ENCODE data around the gene NSD2. TPM values are rescaled to one million over a fixed set of nuclear protein-coding genes. Genes with fewer than 3 reads are reported as not detected.
A peak's percentile ranks its signal among the peaks of the same experiment; 100 is the strongest.

NSD2 gene
- total RNA-seq, 6 experiments from 2014 or later: 11.4 to 19.4 (median 14.0) TPM

DNA sequence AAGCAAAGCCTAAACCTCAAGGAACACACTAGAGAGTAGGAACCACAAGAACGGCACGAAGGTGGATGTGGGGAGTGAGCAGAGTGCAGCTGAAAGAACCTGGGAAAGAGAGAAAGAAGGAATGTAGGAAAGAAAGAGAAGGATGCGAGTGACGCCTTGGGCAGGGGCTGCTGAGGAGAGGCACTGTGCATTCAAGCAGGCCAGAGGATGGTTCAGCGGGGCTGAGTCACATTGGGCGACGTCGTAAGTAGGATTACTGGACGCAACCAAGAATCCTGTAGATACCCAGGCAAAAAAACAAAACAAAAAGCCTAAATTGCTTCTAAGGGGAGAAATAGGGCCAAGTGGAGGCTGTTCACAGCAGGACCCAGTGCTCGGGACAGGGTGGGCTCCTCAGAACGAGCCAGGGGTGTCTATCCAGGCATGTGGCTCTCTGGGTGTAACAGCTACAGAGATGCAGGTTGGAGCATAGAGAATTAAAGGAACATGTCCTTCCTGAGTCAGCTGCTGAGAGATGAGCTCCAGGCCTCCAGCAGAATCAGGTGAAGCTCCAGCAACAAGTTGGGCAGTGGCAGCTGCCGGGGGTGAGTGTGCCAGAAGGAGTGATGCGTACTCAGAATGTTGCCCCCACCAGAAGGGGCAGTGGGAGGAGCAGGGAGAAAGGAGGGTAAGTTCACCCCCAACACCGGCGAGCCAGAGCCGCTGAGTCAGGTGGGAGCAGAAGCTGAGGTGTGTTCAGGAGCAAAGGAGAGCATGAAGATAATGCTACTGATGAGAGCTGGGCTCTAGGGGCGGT, 98.9 kb downstream of the NSD2 start:
- Histone ChIP-seq H3K4me3 (no peak overlapping the region), H3K27me3 (no peaks in the 10 kb centered on the region), H3K36me3 (no peaks in the 10 kb centered on the region), H3K9me3 (no peaks in the 10 kb centered on the region), H3K4me1 (peaks cover 0 to 7% (median 0%) of the 10 kb centered on the region in 4 donors), H3K27ac (no peak overlapping the region)
- ATAC-seq (no peak), DNase-seq (peak in 1 of 3 donors; percentile 27)
- 98% methylated on average over 11 of the region's 17 CpGs for WGBS (ENCODE audit: insufficient coverage, low coverage, low lambda C conversion rate, missing lambda C conversion rate)
- intact Hi-C loops (cut with DNase I): no loop called here
- TF ChIP-seq, protein P1, sequence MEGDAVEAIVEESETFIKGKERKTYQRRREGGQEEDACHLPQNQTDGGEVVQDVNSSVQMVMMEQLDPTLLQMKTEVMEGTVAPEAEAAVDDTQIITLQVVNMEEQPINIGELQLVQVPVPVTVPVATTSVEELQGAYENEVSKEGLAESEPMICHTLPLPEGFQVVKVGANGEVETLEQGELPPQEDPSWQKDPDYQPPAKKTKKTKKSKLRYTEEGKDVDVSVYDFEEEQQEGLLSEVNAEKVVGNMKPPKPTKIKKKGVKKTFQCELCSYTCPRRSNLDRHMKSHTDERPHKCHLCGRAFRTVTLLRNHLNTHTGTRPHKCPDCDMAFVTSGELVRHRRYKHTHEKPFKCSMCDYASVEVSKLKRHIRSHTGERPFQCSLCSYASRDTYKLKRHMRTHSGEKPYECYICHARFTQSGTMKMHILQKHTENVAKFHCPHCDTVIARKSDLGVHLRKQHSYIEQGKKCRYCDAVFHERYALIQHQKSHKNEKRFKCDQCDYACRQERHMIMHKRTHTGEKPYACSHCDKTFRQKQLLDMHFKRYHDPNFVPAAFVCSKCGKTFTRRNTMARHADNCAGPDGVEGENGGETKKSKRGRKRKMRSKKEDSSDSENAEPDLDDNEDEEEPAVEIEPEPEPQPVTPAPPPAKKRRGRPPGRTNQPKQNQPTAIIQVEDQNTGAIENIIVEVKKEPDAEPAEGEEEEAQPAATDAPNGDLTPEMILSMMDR (IDR thresholded peaks at IDR 0.05): no peak
- no peak for TF ChIP-seq POLR2A (IDR thresholded peaks at IDR 0.05)

- TF ChIP-seq, protein P1 (IDR thresholded peaks at IDR 0.05): no peak
- no peak for TF ChIP-seq POLR2A (IDR thresholded peaks at IDR 0.05)
- DNase-seq (no peak), ATAC-seq (no peak)
- H3K27me3 ChIP-seq: no peaks in the 10 kb centered on the region
- no peaks in the 10 kb centered on the region for H3K9me3 ChIP-seq
- H3K4me1 ChIP-seq: peaks cover 0 to 7% (median 0%) of the 10 kb centered on the region in 4 donors
- no peak overlapping the region for H3K27ac ChIP-seq
- no peak overlapping the region for H3K4me3 ChIP-seq
- 91% methylated on average over 5 of the region's 6 CpGs for WGBS (ENCODE audit: insufficient coverage, low coverage, low lambda C conversion rate, missing lambda C conversion rate)
- H3K36me3 ChIP-seq: no peaks in the 10 kb centered on the region
- intact Hi-C loops (cut with DNase I): no loop called here
Observed at GRCh38 chr4:1970926-1971325, 99.7 kb downstream of the NSD2 start.

DNA sequence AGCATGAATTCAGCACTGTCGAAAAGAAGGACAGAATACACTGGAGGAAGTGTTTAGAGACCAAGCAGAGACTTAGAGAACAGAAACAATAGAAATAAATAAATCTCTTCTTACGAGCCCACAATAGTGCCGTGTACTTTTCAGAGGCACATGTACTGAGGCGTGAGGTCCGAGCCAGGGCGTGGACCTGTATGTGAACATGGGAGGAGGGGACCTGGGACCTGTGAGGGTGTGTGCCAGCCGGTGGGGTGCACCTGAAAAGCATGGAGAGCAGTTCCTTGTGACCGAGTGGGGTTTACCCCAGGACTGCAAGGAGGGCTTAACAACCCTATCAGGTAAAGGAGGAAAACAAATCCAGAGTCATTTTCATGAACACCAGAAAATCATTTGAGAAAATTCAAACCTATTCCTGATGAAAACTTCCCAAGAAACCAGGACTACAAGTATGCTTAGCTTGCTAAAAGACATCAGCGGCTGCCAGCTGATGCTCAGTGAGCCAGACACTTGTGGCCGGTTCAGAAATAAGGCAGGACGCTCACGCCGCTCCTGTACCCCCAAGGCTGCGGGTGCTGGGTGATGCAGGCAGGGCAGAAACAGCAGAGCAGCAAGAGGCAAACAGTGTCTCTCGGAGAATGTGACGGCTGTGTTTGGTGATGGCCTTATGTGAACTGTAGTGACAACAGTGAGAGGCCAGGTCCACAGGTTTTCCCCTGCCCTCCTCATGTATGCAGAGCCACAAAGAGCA, 100.4 kb downstream of the NSD2 start:
- ATAC-seq: no peak
- no peaks in the 10 kb centered on the region for H3K9me3 ChIP-seq
- TF ChIP-seq, protein P1 (IDR thresholded peaks at IDR 0.05): no peak
- no peak for TF ChIP-seq POLR2A (IDR thresholded peaks at IDR 0.05)
- intact Hi-C loops (cut with DNase I): no loop called here
- H3K4me3 ChIP-seq: no peak overlapping the region
- no peak overlapping the region for H3K27ac ChIP-seq
- 94% methylated on average over 9 of the region's 16 CpGs for WGBS (ENCODE audit: insufficient coverage, low coverage, low lambda C conversion rate, missing lambda C conversion rate)
- DNase-seq: peak in 1 of 3 donors; percentile 37
- H3K4me1 ChIP-seq: peaks cover 0 to 4% (median 0%) of the 10 kb centered on the region in 4 donors
- H3K27me3 ChIP-seq: no peaks in the 10 kb centered on the region
- H3K36me3 ChIP-seq: peaks cover 0 to 6% (median 1%) of the 10 kb centered on the region in 4 donors

GRCh38 chr4:1972414-1972813, 101.2 kb downstream of the NSD2 start:
- intact Hi-C loops (cut with DNase I): no loop called here
- no peak for ATAC-seq
- H3K27me3 ChIP-seq: no peaks in the 10 kb centered on the region
- peaks cover 0 to 7% (median 3%) of the 10 kb centered on the region in 4 donors for H3K36me3 ChIP-seq
- H3K9me3 ChIP-seq: no peaks in the 10 kb centered on the region
- WGBS (ENCODE audit: insufficient coverage, low coverage, low lambda C conversion rate, missing lambda C conversion rate): 97% methylated on average over 4 of the region's 10 CpGs
- no peaks in the 10 kb centered on the region for H3K4me1 ChIP-seq
- TF ChIP-seq POLR2A (IDR thresholded peaks at IDR 0.05): no peak
- TF ChIP-seq, protein P1 (IDR thresholded peaks at IDR 0.05): no peak
- H3K4me3 ChIP-seq: no peak overlapping the region
- H3K27ac ChIP-seq: no peak overlapping the region
- peak in 1 of 3 donors; percentile 25 for DNase-seq

Measured in right lobe of liver (tissue), 6 donors.